ENCODE results near the gene ACOT7.
A peak's percentile ranks its signal among the peaks of the same experiment; 100 is the strongest.
"Not testable (repeated sequence)": the region's sequence is repeated elsewhere in the genome, so short reads cannot be mapped to it uniquely, and the experiment has no call there.

ACOT7 gene

GRCh38 chr1:6396998-6397397, 3.4 kb upstream of the ACOT7 start:
- DNase-seq (ENCODE audit: low spot score): no peak

GRCh38 chr1:6395781-6396244, 2.2 kb upstream of the ACOT7 start:
- DNase-seq (ENCODE audit: low spot score): not testable (repeated sequence)

- not testable (repeated sequence) for DNase-seq (ENCODE audit: low spot score)
Measured at GRCh38 chr1:6395130-6395529, 1.6 kb upstream of the ACOT7 start.

- DNase-seq (ENCODE audit: low spot score): no peak
Measured at GRCh38 chr1:6392809-6393399, 663 bp downstream of the ACOT7 start.

- DNase-seq (ENCODE audit: low spot score): no peak
Measured at GRCh38 chr1:6391951-6392808, 1.4 kb downstream of the ACOT7 start.

GRCh38 chr1:6389971-6390370, 3.6 kb downstream of the ACOT7 start:
- DNase-seq (ENCODE audit: low spot score): no peak

GRCh38 chr1:6386371-6386949, 7.1 kb downstream of the ACOT7 start:
- DNase-seq (ENCODE audit: low spot score): no peak

- DNase-seq (ENCODE audit: low spot score): no peak
Measured at GRCh38 chr1:6385488-6386191, 7.9 kb downstream of the ACOT7 start.

GRCh38 chr1:6384962-6385361, 8.6 kb downstream of the ACOT7 start:
- no peak for DNase-seq (ENCODE audit: low spot score)

GRCh38 chr1:6384135-6384534, 9.4 kb downstream of the ACOT7 start:
- DNase-seq (ENCODE audit: low spot score): no peak

GRCh38 chr1:6380037-6380436, 13.5 kb downstream of the ACOT7 start:
- DNase-seq (ENCODE audit: low spot score): no peak

GRCh38 chr1:6378096-6378746, 15.3 kb downstream of the ACOT7 start:
- DNase-seq (ENCODE audit: low spot score): no peak

GRCh38 chr1:6373961-6374720, 19.4 kb downstream of the ACOT7 start:
- no peak for DNase-seq (ENCODE audit: low spot score)

- DNase-seq (ENCODE audit: low spot score): not testable (repeated sequence)
Measured at GRCh38 chr1:6372236-6372635, 21.3 kb downstream of the ACOT7 start.

GRCh38 chr1:6370006-6370405, 23.6 kb downstream of the ACOT7 start:
- DNase-seq (ENCODE audit: low spot score): no peak

GRCh38 chr1:6367381-6368012, 26.1 kb downstream of the ACOT7 start:
- DNase-seq (ENCODE audit: low spot score): no peak

GRCh38 chr1:6365047-6365446, 28.5 kb downstream of the ACOT7 start:
- no peak for DNase-seq (ENCODE audit: low spot score)

GRCh38 chr1:6363085-6363884, 30.3 kb downstream of the ACOT7 start:
- peak; percentile 25 for DNase-seq (ENCODE audit: low spot score)

GRCh38 chr1:6361124-6361775, 32.3 kb downstream of the ACOT7 start:
- no peak for DNase-seq (ENCODE audit: low spot score)
